NCI-H524 treated with DMSO at 0.1 percent for 48 hours (cell line): ENCODE data around the gene MBLAC1.

Experiments used
- DNase-seq: peaks from one replicate; lab custom pipeline; 2025; lab: John Stamatoyannopoulos, UW

Gene MBLAC1

GRCh38 chr7:100173806-100174495 lies 47.2 kb downstream of the MBLAC1 start:
- no peak for DNase-seq

DNA sequence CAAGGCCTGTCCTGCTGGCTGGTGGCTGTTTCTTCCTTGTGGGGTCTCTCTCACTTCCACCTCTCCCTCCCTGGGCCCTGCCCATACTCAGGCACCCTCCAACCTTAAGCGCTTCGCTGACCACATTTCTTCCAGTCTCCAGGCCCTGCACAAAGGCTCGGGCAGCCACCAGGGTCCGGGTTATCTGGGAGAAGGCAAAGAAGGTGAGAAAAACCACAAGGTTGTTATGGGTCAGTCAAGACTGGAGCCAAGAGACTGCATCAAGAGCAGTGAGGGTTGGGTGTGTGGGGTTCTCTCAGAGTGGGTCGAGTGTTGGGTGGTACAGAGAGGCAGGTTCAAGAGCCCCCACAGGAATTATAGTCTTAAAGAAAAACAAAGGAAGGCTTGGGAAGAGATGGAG lies 47.8 kb downstream of the MBLAC1 start:
- DNase-seq, result no peak

DNA sequence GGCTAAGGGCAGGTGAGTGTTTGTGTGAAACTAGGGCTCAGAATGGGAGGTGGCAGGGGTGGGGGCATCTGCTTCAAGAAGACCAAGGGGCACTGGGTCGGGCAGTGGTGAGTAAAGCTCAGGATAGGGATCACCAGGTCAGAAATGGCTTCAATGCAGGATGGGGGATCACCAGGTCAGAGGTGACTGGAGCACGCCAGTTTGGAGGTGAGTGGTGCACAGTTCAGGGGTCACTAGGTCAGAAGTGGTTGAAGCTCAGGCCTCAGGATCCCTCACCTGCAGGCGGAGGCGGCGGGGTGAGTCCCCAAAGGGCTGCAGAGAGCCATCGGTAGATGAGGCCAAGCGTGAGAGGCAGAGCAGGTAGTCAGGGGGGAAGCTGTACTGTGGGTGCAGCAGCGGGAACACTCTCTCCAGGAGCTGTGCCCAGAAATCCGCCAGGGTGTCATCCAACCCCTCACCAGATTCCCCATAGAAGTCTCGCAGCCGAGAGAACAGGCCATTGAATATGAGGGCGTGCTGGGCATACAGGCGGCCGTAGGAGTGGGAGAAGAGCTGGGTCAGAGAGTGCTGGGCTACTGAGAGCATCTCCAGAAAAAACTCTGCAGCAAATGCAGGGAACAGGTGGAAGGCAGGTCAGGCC lies 48.6 kb downstream of the MBLAC1 start:
- no peak for DNase-seq

- no peak for DNase-seq
Measured at GRCh38 chr7:100176096-100177044, 49.6 kb downstream of the MBLAC1 start.

- DNase-seq, result peak; percentile 71
Measured at GRCh38 chr7:100177045-100178001, 50.6 kb downstream of the MBLAC1 start, which contains the start of the genes GPC2 and STAG3. Gene GPC2, minus strand, starts transcription at chr7:100177381. Its CDS starts 182 bp downstream, at chr7:100177199. Gene STAG3, plus strand, starts transcription at chr7:100177918. Its CDS starts 2,639 bp downstream, at chr7:100180557.
